ENCODE data around the gene PSMG4.

The PSMG4 gene

DNA sequence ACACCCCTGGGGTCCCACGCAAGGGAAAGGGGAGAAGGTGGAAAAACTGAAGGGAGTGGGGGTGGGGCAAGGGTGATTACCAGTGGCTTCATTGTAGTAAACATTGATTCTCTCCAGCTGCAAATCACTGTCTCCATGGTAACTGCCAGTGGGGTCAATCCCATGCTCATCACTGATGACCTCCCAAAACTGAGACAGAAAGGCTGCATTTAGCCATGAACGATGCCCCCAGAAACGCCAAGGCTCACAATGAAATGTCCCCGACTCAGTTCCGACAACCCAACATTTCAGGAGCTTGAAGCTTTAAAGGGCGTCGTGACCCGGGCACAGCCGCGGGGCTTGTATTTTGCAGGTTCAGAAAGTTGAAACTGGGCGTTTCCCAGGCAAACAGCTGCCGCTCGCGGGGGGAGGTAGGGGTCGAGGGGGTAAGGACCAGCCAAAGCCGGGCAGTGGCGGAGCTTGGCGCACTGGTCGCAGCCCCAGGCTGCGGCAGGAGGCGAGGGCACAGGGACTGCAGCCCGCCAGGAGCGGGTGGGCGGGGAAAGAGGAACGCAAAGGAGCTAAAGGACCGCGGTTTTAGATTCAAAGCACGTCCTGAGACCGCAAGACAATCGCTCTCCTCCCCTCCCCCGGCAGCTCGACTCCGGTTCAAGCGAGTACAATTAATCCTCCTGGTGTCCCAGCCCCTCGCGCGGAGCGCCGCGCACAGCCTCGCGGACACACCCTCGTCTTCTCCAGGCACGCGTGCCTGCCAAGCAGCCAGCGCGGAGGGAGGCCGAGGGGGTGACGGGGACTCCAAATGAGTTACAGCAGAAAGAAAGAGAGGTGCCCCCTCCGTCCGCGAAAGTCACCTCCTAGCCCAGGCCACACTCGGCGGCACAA is 32.0 kb upstream of the PSMG4 start:
- Histone ChIP-seq H3K27ac (peak overlapping the region; percentile 43; the same call in 1 of the 2 replicates), H3K4me2 (peak overlapping the region; percentile 99), H3K4me1 (ENCODE audit: low read depth, poor library complexity, severe bottlenecking) (peaks cover 38% of the 10 kb centered on the region), H4K20me1 (ENCODE audit: insufficient read depth) (no peaks in the 10 kb centered on the region), H3K27me3 (ENCODE audit: insufficient read depth, low read depth) (peaks cover 17% of the 10 kb centered on the region; the same call in 1 of the 2 replicates), H3K36me3 (ENCODE audit: insufficient read depth) (no peaks in the 10 kb centered on the region), H3K4me3 (IDR thresholded peaks at IDR 0.05; ENCODE audit: insufficient read depth, low read depth, low read length) (no peak overlapping the region), H2AFZ (ENCODE audit: low read depth) (peak overlapping the region; percentile 90), H3K79me2 (ENCODE audit: insufficient read depth, low read depth) (no peaks in the 10 kb centered on the region), H3K9ac (peak overlapping the region; percentile 63; the same call in 1 of the 2 replicates)
- TF ChIP-seq, protein P1, sequence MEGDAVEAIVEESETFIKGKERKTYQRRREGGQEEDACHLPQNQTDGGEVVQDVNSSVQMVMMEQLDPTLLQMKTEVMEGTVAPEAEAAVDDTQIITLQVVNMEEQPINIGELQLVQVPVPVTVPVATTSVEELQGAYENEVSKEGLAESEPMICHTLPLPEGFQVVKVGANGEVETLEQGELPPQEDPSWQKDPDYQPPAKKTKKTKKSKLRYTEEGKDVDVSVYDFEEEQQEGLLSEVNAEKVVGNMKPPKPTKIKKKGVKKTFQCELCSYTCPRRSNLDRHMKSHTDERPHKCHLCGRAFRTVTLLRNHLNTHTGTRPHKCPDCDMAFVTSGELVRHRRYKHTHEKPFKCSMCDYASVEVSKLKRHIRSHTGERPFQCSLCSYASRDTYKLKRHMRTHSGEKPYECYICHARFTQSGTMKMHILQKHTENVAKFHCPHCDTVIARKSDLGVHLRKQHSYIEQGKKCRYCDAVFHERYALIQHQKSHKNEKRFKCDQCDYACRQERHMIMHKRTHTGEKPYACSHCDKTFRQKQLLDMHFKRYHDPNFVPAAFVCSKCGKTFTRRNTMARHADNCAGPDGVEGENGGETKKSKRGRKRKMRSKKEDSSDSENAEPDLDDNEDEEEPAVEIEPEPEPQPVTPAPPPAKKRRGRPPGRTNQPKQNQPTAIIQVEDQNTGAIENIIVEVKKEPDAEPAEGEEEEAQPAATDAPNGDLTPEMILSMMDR (conservative IDR thresholded peaks at IDR 0.05; ENCODE audit: low read depth, low read length) = no peak

DNA sequence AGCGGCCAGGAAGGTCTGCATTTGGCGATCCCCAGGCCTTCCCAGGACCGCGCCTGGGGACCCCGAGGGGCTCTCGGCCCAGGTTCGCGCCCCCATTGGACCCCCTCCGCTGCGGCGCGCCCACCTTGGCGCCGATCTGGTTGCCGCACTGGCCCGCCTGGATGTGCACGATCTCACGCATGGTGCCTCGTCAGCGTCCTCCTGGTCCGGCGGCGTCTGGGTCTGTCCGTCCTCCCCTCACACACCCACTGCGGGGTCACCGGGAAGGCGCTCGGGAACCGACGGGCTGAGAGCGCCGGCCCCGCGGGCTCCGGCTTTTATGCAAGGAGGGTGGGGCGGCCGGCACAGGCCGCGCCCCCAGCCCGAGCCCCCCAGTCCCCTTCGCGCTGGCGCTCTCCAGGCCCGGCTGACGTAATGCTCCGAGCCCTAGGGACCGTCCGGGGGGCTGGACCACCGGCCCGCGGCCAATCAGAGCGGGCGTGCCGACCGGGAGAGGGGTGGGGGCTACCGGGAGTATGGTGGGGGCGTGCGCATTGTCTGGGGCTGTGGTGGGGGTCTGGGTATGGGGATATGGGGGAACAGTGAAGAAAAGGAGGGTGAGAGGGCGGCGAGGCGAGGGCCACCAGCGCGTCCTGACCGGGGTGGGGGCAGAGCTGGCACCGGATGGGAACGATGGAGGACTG is 31.2 kb upstream of the PSMG4 start, which contains the start of gene TUBB2B:
TSS of gene TUBB2B (minus strand) at position 291 of the 683 bp plus-strand sequence. CDS start at position 181, 110 bp downstream.
- Histone ChIP-seq H3K4me1 (ENCODE audit: low read depth, poor library complexity, severe bottlenecking) (peaks cover 34% of the 10 kb centered on the region), H3K79me2 (ENCODE audit: insufficient read depth, low read depth) (no peaks in the 10 kb centered on the region), H2AFZ (ENCODE audit: low read depth) (peak within 1 kb of the TSS; percentile 90), H3K4me3 (IDR thresholded peaks at IDR 0.05; ENCODE audit: insufficient read depth, low read depth, low read length) (no peak within 1 kb of the TSS), H4K20me1 (ENCODE audit: insufficient read depth) (no peaks in the 10 kb centered on the region), H3K27me3 (ENCODE audit: insufficient read depth, low read depth) (peaks cover 17% of the 10 kb centered on the region; the same call in 1 of the 2 replicates), H3K4me2 (peak within 1 kb of the TSS; percentile 99), H3K36me3 (ENCODE audit: insufficient read depth) (no peaks in the 10 kb centered on the region), H3K27ac (peak within 1 kb of the TSS; percentile 43; the same call in 1 of the 2 replicates), H3K9ac (peak within 1 kb of the TSS; percentile 63; the same call in 1 of the 2 replicates)
- TF ChIP-seq, protein P1 (conservative IDR thresholded peaks at IDR 0.05; ENCODE audit: low read depth, low read length) = no peak

DNA sequence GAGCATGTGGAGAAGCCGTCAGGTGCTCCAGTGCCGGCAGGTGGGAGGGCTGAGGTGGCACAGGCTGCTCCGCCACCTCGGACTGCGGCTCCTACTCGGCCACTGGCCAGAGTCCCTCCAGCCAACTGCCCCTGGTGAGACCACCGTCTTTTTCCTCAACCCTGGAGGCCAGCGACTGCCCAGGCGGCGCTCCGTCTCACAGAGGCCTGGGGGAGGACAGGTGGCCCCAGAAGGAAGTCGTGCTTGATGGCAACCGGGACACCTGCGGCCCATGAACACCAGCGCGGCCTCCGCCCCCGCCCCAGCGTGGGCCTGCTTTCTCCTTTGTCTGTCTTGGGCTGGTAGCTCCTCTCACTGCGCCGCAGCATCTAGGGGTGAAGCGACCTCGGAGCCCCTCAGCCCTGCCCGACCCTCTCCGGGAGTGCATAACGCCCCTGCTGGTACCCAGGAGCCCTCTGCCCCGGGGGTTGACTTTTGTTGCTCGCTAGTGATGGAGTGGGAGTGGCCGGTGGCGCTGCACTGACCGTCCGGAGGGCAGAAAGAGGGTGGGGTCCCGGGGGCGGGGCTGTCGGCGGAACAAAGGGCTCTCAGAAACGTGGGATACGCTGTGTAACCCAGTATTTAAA is 30.6 kb upstream of the PSMG4 start:
- Histone ChIP-seq H3K4me3 (IDR thresholded peaks at IDR 0.05; ENCODE audit: insufficient read depth, low read depth, low read length) (no peak overlapping the region), H3K9ac (peak overlapping the region; percentile 63; the same call in 1 of the 2 replicates)

More for the DNA sequence above, 30.6 kb upstream of the PSMG4 start:
- H3K36me3 ChIP-seq (ENCODE audit: insufficient read depth) = no peaks in the 10 kb centered on the region
- TF ChIP-seq, protein P1 (conservative IDR thresholded peaks at IDR 0.05; ENCODE audit: low read depth, low read length) = no peak
- H3K4me1 ChIP-seq (ENCODE audit: low read depth, poor library complexity, severe bottlenecking) = peaks cover 27% of the 10 kb centered on the region
- no peaks in the 10 kb centered on the region for H4K20me1 ChIP-seq (ENCODE audit: insufficient read depth)
- no peaks in the 10 kb centered on the region for H3K79me2 ChIP-seq (ENCODE audit: insufficient read depth, low read depth)
- H3K27me3 ChIP-seq (ENCODE audit: insufficient read depth, low read depth) = peaks cover 17% of the 10 kb centered on the region; the same call in 1 of the 2 replicates
- H2AFZ ChIP-seq (ENCODE audit: low read depth) = peak overlapping the region; percentile 90
- H3K27ac ChIP-seq = no peak overlapping the region
- peak overlapping the region; percentile 99 for H3K4me2 ChIP-seq
